ENCODE measurements around the gene CPLANE2. TPM values are rescaled to one million over a fixed set of nuclear protein-coding genes. Genes with fewer than 3 reads are reported as not detected.
"Not testable (repeated sequence)": the region's sequence is repeated elsewhere in the genome, so short reads cannot be mapped to it uniquely, and the experiment has no call there.

Gene CPLANE2
- total RNA-seq, 2 experiments from 2014 or later: 3.9 to 5.0 TPM

DNA sequence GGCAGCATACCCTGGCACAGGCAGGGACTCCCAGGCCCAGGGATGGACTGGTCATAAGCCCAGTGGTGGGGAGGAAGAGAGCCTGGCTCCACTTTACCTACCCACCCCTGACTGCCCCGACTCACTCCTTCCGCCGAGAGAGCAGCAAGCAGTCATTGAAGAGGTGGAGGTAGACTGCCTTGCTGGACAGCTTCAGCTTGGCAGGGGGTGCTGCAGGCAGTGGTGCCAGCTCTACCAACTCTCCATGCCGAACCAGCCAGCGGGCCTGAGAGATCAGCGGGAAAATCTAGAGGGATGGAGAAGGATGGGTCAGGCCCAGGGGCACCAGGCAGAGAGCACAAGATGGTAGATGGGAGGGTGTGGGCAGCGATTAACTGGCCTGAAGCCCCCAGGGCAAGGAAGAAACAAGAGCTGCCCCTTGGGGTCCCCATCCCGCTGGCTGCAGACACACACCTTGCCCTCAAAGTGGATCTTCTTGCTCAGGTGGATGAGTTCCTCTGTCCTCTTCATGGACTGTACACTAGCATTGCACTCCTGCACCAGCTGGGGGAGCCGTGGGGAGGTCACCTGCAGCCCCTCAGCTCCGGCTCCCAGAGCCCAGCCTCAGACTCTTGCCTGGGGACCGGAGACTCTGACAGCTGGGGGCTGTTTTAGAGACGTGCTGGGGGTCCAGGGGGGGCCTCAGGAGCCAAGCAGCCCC, 32.2 kb downstream of the CPLANE2 start:
- peaks cover 5% of the 10 kb centered on the region for H3K36me3 Mint-ChIP-seq
- CTCF ChIA-PET: interaction anchor here (1.0 to 4.4 kb wide), 9 partner anchors 11 to 147 kb away, joined by 3 to 31 read pairs (median 4); partner anchors contain the start of genes FAM131C and FBXO42
- H3K4me3 Mint-ChIP-seq: no peak overlapping the region
- intact Hi-C loops (cut with micrococcal nuclease): no loop called here
- no peaks in the 10 kb centered on the region for H3K27me3 Mint-ChIP-seq
- H3K9me3 Mint-ChIP-seq: no peaks in the 10 kb centered on the region
- DNase-seq: peak; percentile 59
- peaks cover 12% of the 10 kb centered on the region for H3K4me1 Mint-ChIP-seq (ENCODE audit: low read depth)
- POLR2A ChIA-PET: no interaction called here
- H3K27ac Mint-ChIP-seq: peak overlapping the region; percentile 45

GRCh38 chr1:16204216-16204615, 32.8 kb downstream of the CPLANE2 start:
- Mint-ChIP-seq H3K27ac (peak overlapping the region; percentile 45), H3K36me3 (peaks cover 5% of the 10 kb centered on the region), H3K4me1 (ENCODE audit: low read depth) (peaks cover 12% of the 10 kb centered on the region), H3K4me3 (no peak overlapping the region), H3K27me3 (no peaks in the 10 kb centered on the region), H3K9me3 (no peaks in the 10 kb centered on the region)
- POLR2A ChIA-PET: no interaction called here
- DNase-seq: no peak
- CTCF ChIA-PET: interaction anchor here (1.0 to 4.4 kb wide), 9 partner anchors 12 to 148 kb away, joined by 3 to 31 read pairs (median 4); partner anchors contain the start of genes FAM131C and FBXO42
- intact Hi-C loops (cut with micrococcal nuclease): no loop called here

DNA sequence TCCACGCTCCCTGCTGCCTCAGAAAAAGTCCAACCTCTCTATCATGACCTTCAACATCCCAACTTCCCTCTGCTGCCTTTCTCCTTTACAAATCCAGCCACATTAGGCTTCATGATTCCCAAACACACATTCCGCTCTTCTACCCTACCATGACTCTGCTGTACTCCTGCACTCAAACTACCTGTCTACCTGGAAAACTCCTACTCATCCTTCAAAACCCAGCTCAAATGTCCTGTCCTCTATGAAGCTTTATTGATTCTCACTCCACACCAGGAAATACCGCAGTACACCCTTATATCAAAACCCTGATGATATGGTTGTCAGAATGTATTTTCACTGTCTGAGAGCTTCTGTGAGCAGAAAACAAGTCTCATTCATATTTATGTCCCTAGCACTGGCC, 33.4 kb downstream of the CPLANE2 start:
- DNase-seq: no peak
- intact Hi-C loops (cut with micrococcal nuclease): no loop called here
- H3K27me3 Mint-ChIP-seq: no peaks in the 10 kb centered on the region
- H3K27ac Mint-ChIP-seq: no peak overlapping the region
- ChIA-PET POLR2A (no interaction called here), CTCF (interaction anchor here (0.6 to 4.4 kb wide), 4 partner anchors 17 to 913 kb away, joined by 4 to 31 read pairs (median 5); no protein-coding TSS in a partner anchor)
- H3K36me3 Mint-ChIP-seq: peaks cover 5% of the 10 kb centered on the region
- no peak overlapping the region for H3K4me3 Mint-ChIP-seq
- peaks cover 17% of the 10 kb centered on the region for H3K4me1 Mint-ChIP-seq (ENCODE audit: low read depth)
- H3K9me3 Mint-ChIP-seq: no peaks in the 10 kb centered on the region

- no peak for DNase-seq
- ChIA-PET POLR2A (interaction anchor here (0.6 kb wide), 1 partner anchor 36 kb away, joined by 3 read pairs; no protein-coding TSS in a partner anchor), CTCF (interaction anchor here (0.6 to 4.4 kb wide), 4 partner anchors 42 to 912 kb away, joined by 3 to 31 read pairs (median 5); no protein-coding TSS in a partner anchor)
- Mint-ChIP-seq H3K4me1 (ENCODE audit: low read depth) (peaks cover 17% of the 10 kb centered on the region), H3K27ac (no peak overlapping the region), H3K4me3 (no peak overlapping the region), H3K27me3 (no peaks in the 10 kb centered on the region), H3K36me3 (peaks cover 5% of the 10 kb centered on the region), H3K9me3 (no peaks in the 10 kb centered on the region)
- intact Hi-C loops (cut with micrococcal nuclease): no loop called here
Observed at GRCh38 chr1:16202281-16203210, 34.4 kb downstream of the CPLANE2 start.

- DNase-seq: no peak
- Mint-ChIP-seq H3K9me3 (no peaks in the 10 kb centered on the region), H3K36me3 (peaks cover 1% of the 10 kb centered on the region), H3K4me1 (ENCODE audit: low read depth) (peaks cover 8% of the 10 kb centered on the region), H3K4me3 (no peak overlapping the region), H3K27ac (no peak overlapping the region), H3K27me3 (no peaks in the 10 kb centered on the region)
- intact Hi-C loops (cut with micrococcal nuclease): no loop called here
- ChIA-PET POLR2A (no interaction called here), CTCF (interaction anchor here (1.0 to 2.6 kb wide), 3 partner anchors 45 to 121 kb away, joined by 3 to 7 read pairs (median 4); no protein-coding TSS in a partner anchor)
Observed at GRCh38 chr1:16199700-16200099, 37.3 kb downstream of the CPLANE2 start.

GRCh38 chr1:16199157-16199501, 37.9 kb downstream of the CPLANE2 start:
- Mint-ChIP-seq H3K27ac (peak overlapping the region; percentile 3), H3K4me1 (ENCODE audit: low read depth) (peaks cover 5% of the 10 kb centered on the region), H3K4me3 (no peak overlapping the region), H3K9me3 (no peaks in the 10 kb centered on the region), H3K36me3 (no peaks in the 10 kb centered on the region), H3K27me3 (no peaks in the 10 kb centered on the region)
- DNase-seq: no peak
- intact Hi-C loops (cut with micrococcal nuclease): no loop called here
- ChIA-PET POLR2A (no interaction called here), CTCF (interaction anchor here (1.0 to 2.6 kb wide), 3 partner anchors 45 to 120 kb away, joined by 3 to 7 read pairs (median 4); no protein-coding TSS in a partner anchor)

- intact Hi-C loops (cut with micrococcal nuclease): no loop called here
- Mint-ChIP-seq H3K27ac (peak overlapping the region; percentile 3), H3K9me3 (no peaks in the 10 kb centered on the region), H3K4me1 (ENCODE audit: low read depth) (peaks cover 5% of the 10 kb centered on the region), H3K4me3 (no peak overlapping the region), H3K36me3 (no peaks in the 10 kb centered on the region), H3K27me3 (no peaks in the 10 kb centered on the region)
- POLR2A ChIA-PET: no interaction called here
- DNase-seq: no peak
- CTCF ChIA-PET: interaction anchor here (2.6 kb wide), 1 partner anchor 46 kb away, joined by 7 read pairs; no protein-coding TSS in a partner anchor
Observed at GRCh38 chr1:16198444-16199156, 38.4 kb downstream of the CPLANE2 start.

- intact Hi-C loops (cut with micrococcal nuclease): no loop called here
- CTCF ChIA-PET: interaction anchor here (0.9 kb wide), 1 partner anchor 8 kb away, joined by 3 read pairs; no protein-coding TSS in a partner anchor
- Mint-ChIP-seq H3K9me3 (no peaks in the 10 kb centered on the region), H3K36me3 (no peaks in the 10 kb centered on the region), H3K4me3 (no peak overlapping the region), H3K27ac (no peak overlapping the region), H3K27me3 (no peaks in the 10 kb centered on the region), H3K4me1 (ENCODE audit: low read depth) (peaks cover 5% of the 10 kb centered on the region)
- POLR2A ChIA-PET: interaction anchor here (0.6 kb wide), 1 partner anchor 166 kb away, joined by 4 read pairs; no protein-coding TSS in a partner anchor
- no peak for DNase-seq
Observed at GRCh38 chr1:16196874-16197273, 40.1 kb downstream of the CPLANE2 start.

GRCh38 chr1:16196139-16196538, 40.8 kb downstream of the CPLANE2 start:
- H3K9me3 Mint-ChIP-seq, CTCF ChIA-PET, H3K4me3 Mint-ChIP-seq: not testable (repeated sequence)

DNA sequence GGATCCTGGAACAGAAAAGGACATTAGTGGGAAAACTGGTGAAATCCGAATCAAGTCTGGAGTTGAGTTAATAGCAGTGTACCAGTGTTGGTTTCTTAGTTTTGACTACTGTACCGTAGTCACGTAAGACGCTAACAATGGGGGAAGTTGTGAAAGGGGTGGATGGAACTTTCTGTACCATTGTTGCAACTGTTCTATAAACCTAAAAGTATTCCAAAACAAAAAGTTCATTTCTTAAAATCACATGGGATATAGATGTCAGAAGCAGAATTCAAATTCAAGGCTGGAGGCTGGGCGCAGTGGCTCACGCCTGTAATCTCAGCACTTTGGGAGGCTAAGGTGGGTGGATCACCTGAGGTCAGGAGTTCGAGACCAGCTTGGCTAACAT, 41.5 kb downstream of the CPLANE2 start:
- ChIA-PET CTCF (no interaction called here), POLR2A (no interaction called here)
- DNase-seq: no peak
- no peaks in the 10 kb centered on the region for H3K36me3 Mint-ChIP-seq
- H3K4me1 Mint-ChIP-seq (ENCODE audit: low read depth): peaks cover 5% of the 10 kb centered on the region
- H3K27me3 Mint-ChIP-seq: no peaks in the 10 kb centered on the region
- H3K4me3 Mint-ChIP-seq: no peak overlapping the region
- intact Hi-C loops (cut with micrococcal nuclease): no loop called here
- no peaks in the 10 kb centered on the region for H3K9me3 Mint-ChIP-seq
- H3K27ac Mint-ChIP-seq: no peak overlapping the region

More at GRCh38 chr1:16196139-16196538, 40.8 kb downstream of the CPLANE2 start:
- H3K27ac Mint-ChIP-seq; H3K4me1 Mint-ChIP-seq (ENCODE audit: low read depth); H3K36me3 Mint-ChIP-seq; intact Hi-C loops (cut with micrococcal nuclease); DNase-seq; H3K27me3 Mint-ChIP-seq: not testable (repeated sequence)
- POLR2A ChIA-PET: interaction anchor here (0.6 kb wide), 1 partner anchor 167 kb away, joined by 4 read pairs; no protein-coding TSS in a partner anchor

DNA sequence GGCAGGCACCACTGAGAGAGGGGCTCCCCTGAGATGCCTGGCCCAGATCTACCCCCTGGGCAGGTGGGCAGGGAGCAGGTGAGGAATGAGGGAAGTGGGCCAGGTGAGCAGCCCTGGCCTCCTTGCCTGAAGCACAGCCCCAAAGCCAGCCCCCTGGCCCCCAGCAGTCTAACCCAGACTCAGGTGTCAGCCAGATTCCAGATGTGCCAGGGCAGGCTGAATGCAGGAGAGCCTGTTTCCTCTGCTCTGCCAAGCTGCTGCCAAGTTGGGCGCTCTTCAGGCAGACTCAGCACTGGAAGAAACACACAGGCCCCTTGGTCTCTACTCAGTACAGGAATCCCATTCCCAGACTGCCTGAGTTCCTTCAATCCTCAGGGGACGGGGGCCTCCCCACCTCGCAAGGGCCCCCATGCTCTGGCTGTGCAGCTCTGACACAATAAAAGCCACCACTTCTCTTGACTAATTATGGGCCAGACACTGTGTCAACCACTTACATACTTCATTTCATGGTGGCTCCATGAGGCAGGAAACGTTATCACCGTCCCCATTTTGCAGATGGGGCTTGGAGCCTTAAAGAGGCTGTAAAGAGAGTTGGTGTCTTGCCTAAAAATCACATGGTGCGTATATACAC, 45.0 kb downstream of the CPLANE2 start:
- Mint-ChIP-seq H3K4me3 (no peak overlapping the region), H3K9me3 (no peaks in the 10 kb centered on the region), H3K4me1 (ENCODE audit: low read depth) (no peaks in the 10 kb centered on the region), H3K27ac (no peak overlapping the region), H3K36me3 (no peaks in the 10 kb centered on the region), H3K27me3 (peaks cover 5% of the 10 kb centered on the region)
- DNase-seq: no peak
- intact Hi-C loops (cut with micrococcal nuclease): no loop called here
- CTCF ChIA-PET: interaction anchor here (0.9 to 15.5 kb wide), 2 partner anchors 53 to 111 kb away, joined by 3 to 381 read pairs; no protein-coding TSS in a partner anchor
- POLR2A ChIA-PET: no interaction called here
